GM10847 (cell line): Measurements from ENCODE around the gene KLHL35.

Experiments used
- POLR2A ChIP-seq: IDR thresholded peaks from 2 replicates; pipeline ENCODE4 v1.6.1; 2011; ENCODE audit not compliant: insufficient read length; ENCODE audit errors: extremely low read depth

Gene KLHL35

GRCh38 chr11:75423721-75424120 lies 9.3 kb downstream of the KLHL35 start:
- TF ChIP-seq POLR2A: no peak

GRCh38 chr11:75422248-75423231 lies 10.5 kb downstream of the KLHL35 start:
- no peak for TF ChIP-seq POLR2A

GRCh38 chr11:75421902-75422247 lies 11.1 kb downstream of the KLHL35 start:
- no peak for TF ChIP-seq POLR2A

- no peak for TF ChIP-seq POLR2A
These were observed 11.9 kb downstream of the KLHL35 start for GRCh38 chr11:75421035-75421602.

GRCh38 chr11:75420224-75421034 lies 12.6 kb downstream of the KLHL35 start:
- no peak for TF ChIP-seq POLR2A

GRCh38 chr11:75413864-75414263 lies 19.1 kb downstream of the KLHL35 start:
- TF ChIP-seq POLR2A: no peak

GRCh38 chr11:75408957-75409219 lies 24.1 kb downstream of the KLHL35 start:
- TF ChIP-seq POLR2A: no peak

- no peak for TF ChIP-seq POLR2A
These were observed 26.6 kb downstream of the KLHL35 start for GRCh38 chr11:75406338-75406777.

- no peak for TF ChIP-seq POLR2A
These were observed 28.9 kb downstream of the KLHL35 start for GRCh38 chr11:75403983-75404658.

GRCh38 chr11:75403037-75403436 lies 30.0 kb downstream of the KLHL35 start:
- TF ChIP-seq POLR2A: no peak

- TF ChIP-seq POLR2A: no peak
These were observed 30.8 kb downstream of the KLHL35 start for GRCh38 chr11:75402002-75402773.

GRCh38 chr11:75400146-75400865 lies 32.7 kb downstream of the KLHL35 start:
- no peak for TF ChIP-seq POLR2A

- TF ChIP-seq POLR2A: peak; percentile 98
These were observed 33.5 kb downstream of the KLHL35 start, which contains the start of gene RPS3 for GRCh38 chr11:75399344-75400145. RPS3 (plus strand) TSS chr11:75399518; CDS start chr11:75399548, 30 bp downstream.
